Activated gamma-delta T cell treated with Interleukin-2 at 50 U/mL for 16 hours (primary cell): Measurements from ENCODE around the gene ATRN.

Source experiments
- DNase-seq: peaks from one replicate; pipeline ENCODE4 v3.0.0-alpha.2; 2020

ATRN gene

DNA sequence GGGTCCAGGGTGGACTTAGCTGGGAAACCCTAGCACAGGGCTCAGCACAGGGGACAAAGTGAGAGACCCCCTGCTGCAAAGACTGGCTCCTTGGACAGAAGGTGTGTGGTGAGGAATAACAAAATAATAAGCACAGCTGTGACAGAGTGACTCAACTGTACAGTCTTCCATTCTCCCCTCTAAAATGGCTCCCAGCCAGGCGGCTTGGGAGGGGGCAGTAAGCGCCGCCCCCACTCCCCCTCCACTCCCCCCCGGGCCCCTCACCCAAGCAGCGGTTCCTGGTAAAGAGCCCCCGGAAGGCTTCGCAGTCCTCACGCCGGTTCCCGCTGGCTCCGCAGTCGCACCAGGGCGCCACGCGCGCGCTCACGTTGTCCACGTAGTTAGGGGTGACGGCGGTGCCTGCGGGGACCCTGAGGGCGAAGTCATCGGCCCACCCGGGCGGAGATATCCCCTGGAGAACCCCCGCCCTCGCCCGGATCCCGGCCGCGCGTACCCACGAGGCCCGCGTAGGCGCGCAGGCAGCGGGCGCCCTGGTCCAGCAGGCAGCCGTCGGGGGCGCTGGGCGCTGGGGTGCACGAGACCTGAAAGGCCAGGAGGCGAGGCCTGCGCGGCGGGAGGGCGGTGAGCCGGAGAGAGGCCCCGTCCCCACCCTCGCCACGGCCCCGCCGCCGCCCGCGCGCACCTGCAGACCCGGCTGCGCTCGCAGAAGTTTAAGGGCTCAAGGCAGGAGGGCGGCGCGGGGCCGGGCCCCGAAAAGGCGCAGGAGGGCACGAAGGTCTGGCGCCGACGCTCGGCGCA is 189.6 kb downstream of the ATRN start:
- no peak for DNase-seq

DNA sequence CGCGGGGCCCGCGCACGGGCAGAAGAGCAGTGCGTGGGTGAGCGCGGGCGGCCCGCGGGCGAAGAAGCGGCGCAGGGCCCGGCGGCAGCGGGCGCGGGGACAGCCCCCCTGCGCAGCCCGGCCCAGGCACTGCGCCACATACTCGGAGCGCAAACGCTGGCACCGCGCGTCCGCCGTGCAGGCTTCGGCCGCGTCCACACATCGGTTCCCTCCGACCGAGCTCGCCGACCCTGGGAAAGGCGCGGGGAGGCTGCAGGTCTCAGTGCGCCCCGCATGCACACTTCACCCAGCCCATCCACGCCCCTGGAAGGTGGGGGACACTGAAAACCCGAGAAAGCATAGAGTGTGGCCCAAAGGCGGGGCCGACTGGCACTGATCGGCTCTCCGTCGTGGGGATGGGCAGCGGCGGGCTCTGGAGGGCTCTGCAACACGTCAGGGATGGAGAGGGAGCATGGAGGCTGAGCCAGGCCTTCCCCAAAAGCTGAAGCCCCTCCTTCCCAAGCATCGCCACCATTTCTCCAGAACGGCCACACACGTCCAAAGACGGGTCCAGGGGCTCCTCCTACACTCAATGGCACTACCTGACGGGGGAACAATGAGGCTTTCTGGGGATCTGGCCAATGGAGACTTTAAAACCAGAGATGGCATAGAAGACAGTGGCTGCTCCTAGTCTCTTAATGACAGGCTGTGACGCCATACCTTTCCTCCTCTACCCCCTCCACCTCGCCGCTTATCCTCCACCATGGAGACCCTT is 190.4 kb downstream of the ATRN start:
- no peak for DNase-seq

GRCh38 chr20:3661814-3662665 is 191.2 kb downstream of the ATRN start:
- no peak for DNase-seq

DNA sequence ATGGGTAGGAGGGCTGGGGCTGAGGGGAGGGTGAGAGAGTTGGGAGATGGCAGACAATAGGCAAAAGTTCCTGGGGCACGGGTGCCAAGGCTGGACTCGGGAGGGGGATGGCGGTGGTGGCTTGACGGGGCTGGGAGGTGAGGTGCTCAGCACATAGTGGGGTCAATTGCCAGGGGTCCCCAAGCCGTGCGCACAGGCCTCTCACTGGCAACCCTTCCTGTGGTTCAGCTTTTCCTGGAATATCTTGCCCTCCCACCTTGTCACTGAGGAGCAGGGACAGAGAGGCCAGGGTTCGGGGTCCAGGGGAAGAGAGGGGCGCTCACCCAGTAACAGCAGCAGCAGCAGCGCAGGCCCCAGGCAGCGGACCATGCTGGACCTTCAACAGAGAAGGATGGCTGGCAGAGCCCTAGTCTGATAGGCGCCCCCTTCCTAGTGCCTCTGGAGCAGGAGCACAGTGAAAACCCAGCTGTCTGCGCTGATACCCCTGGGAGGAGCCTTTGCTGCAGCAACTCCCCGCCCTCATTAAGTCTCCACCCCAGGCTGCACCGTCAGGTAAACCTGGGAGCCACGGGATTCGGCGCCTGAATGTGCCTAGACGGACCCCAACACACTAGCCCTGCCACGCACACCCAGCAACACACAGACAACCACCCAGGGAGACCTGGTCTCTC is 192.3 kb downstream of the ATRN start, which contains the start of gene GFRA4:
TSS of gene GFRA4 (minus strand) at position 369 of the 671 bp plus-strand sequence. CDS start at position 369, 0 bp downstream.
- no peak for DNase-seq

GRCh38 chr20:3663858-3664257 is 193.0 kb downstream of the ATRN start:
- DNase-seq, result no peak

DNA sequence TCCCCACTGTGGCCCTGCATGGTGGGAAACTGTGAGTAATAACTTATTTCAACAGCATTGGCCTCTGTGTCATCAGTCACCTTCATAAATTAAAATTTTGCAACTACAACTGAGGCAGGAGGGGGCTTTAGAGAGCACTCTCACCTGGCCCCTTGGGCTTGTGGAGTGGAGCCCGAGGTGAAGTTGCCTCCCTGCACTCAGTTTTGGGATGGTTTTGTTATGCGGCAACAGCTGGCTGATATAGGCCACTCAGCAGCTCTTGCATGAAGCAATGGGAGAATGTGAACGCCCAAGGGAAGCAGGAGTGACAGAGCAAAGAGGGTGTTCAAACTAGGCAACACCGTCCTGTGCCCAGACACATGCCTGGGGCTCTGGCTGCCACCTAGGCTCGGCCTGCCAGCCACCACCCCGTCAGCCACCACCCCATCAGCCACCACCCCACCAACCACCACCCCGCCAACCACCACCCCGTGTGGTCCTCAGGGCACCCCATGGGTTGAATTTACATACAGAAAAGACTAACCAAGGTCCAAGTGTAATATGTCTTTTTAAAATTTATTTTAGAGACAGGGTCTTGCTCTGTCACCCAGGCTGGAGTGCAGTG is 196.7 kb downstream of the ATRN start:
- DNase-seq, result no peak

DNA sequence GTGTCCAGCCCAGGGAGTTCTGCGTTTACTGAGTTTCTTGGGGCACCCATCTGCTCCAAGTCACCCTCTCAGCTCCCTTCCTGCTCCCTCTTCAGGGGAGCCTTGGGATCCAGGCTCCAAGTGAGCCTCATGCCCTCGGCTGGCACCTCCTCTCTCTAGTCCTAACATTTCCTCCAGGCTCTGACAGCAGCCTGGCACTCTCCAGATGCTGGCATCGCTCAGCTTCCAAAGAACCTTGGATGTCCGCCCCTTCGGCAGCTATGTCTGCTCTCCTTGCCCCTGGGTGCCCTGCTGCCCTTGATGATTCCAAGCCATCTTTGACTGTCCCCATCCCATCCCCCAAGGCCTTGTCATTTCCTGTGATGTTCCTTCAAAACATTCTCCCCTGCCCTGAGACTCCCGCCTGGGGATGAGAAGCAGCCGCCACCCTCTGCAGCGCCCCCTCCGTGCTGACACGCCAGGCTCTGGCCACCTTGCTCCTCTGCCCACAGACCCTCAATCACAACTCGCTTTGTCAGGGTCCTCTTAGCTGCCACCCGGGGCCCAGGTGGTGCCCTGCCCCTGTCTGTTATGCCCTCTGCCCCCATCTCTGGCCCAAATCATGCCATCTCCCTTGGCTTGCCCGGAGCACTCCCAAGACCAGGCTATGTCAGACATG is 199.0 kb downstream of the ATRN start:
- no peak for DNase-seq

DNA sequence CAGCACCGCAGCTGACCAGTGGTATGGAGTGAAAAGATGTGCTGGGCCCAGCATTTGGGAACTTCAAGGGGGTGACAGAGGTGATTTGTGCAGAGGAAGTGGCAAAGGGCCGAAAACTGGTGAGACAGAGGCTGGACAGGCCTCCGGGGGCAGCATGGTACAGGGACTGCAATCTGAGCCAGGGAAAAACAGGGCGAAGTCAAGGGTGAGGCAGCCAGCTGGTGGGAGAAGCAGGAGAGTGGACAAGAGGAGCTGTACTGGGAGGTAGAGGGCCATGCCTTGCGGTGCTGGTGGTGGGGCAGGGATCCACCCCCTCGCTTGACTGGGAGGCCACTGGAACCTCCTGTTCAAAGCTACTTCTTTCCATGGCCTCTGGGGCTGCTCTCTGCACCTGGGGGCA is 199.7 kb downstream of the ATRN start:
- DNase-seq, result no peak

GRCh38 chr20:3670945-3671344 is 200.1 kb downstream of the ATRN start:
- DNase-seq, result no peak

- DNase-seq, result no peak
Observed at GRCh38 chr20:3671986-3672546, 201.2 kb downstream of the ATRN start.

DNA sequence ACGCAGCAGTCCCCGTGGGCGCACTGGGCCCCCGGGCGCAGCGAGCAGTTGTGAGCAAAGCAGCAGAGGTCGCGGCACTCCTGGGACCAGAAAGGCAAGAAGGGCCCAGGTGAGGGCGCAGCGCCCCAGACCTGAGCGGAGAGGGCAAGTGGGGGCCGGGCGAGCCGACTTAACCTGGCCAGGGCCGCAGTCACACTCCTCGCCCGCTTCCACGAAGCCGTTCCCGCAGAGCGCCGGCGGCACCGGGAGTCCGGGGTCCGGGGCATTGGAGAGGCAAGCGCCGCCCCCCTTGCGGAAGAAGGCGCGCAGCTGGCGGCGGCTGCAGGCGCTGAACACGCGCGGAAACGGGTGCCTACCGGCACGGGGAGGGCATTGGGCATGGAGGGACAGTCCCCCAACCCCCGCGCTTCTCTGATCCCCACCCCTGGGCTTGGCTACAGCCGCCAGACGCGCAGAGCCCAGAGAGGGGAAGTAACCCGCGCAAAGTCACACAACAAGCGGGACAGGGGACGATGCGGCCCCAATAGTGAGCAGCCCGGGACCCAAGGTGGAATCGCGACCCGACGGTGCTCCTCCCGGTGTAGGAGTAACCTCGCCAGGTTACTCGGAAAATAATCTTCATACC is 201.8 kb downstream of the ATRN start:
- DNase-seq, result no peak

- no peak for DNase-seq
Observed at GRCh38 chr20:3673221-3674070, 202.6 kb downstream of the ATRN start.

DNA sequence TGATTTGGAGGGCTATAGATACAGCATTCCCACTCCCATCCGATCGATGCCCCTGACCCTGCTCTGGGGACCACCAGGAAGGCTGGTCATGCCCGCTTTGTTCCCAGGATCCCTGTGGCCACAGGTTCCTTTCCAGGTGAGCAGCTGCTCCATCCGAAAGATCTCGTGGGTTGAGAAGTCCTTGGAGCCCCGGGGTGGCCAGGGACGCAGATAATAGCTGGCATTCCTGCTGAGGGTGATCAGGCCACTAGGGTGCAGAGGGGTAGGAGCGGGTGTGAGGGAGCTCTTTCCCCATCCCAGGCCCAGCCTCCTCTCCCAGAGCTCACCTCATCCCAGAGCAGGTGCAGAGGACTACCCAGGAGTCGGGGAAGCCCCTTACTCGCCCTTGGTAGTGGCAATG is 203.6 kb downstream of the ATRN start:
- no peak for DNase-seq

GRCh38 chr20:3674995-3675900 is 204.4 kb downstream of the ATRN start:
- DNase-seq, result no peak

DNA sequence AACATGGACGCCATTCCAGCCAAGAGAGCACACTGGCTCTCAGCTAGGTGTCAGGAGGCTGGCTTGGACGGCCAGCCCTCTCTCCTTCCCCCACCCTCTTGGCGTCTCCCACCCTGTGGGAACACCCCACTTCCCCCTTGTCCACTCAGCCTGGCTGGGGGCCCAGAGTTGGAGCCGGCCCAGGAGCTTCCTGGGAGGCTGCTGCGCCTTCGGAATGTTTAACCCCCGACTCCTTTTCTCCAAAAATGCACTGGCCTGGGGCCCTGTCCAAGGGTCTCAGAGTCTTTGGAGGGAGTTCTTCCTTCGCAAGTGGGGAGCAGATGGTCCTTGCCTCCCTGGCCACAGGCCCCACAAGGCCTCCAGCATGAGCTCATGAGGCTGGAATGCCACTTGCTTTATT is 206.9 kb downstream of the ATRN start:
- no peak for DNase-seq

DNA sequence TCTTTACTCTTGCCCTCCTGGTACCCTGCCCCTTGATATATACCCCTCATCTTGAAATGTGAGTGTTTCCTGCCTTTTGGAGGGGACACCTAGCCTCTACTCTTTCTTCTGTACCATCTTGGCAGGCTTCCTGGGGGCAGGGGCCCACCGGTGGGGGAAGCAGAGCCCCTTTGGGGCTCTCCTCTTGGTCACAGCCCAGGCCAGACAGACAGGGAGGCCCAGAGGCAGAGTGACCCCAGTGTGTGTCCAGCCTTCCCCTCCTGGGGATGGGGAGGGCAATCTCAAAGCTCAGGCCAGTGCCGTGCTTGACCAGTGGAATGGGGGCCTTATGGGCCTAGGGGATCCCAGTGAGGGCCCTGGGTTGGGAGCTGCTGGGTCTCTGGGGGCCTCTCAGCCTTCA is 207.4 kb downstream of the ATRN start:
- no peak for DNase-seq

DNA sequence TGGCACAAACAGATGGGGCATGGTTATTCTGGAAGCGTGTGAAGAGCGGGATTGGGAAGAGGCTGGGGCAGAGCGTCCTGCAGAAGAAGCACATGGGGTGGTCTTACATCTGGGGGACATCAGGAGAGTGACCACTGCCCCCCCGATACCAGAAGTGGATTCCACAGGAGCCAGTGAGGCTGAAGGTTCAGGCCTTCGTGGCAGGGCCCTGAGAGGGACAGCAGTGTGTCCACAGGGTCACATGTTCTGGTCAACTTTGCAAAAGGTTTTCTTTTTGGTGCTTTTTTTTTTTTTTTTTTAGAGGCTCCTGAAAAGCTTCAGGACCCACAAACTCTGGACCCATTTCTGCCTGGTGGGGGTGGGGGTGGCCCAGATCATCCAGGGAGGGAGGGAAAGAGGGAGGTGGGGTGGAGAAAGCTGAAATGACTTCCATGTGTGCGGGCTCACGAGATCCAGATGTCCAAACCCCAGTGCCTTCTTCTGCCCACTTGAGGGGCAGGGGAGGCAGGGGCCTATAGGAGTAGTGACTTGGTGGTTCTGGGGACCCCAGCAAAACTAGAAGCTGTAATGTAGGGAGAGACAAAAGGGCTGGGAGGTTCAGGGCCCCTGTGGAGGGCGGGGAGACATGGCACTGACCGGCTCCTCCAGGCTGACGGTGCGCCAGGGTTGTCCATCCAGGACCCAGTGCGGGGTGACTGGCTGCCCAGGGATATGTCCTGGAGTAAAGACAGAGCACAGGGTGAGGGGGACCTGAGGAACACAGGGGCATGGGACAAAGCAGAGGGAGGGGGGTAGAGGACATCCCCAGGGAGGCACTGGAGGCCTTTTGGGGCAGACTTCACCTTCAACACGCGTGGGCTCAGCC is 208.3 kb downstream of the ATRN start:
- DNase-seq, result no peak
